NCI-H1436 (cell line): Measurements from ENCODE around the gene STK33.

ENCODE experiments used
- DNase-seq: peaks from one replicate; lab custom pipeline; 2025; lab: John Stamatoyannopoulos, UW

STK33 gene

GRCh38 chr11:8373519-8374432, 220.3 kb downstream of the STK33 start:
- no peak for DNase-seq

- DNase-seq: no peak
Observed at GRCh38 chr11:8372641-8373381, 221.2 kb downstream of the STK33 start.

- DNase-seq: no peak
Observed at GRCh38 chr11:8371516-8371884, 222.5 kb downstream of the STK33 start.

- DNase-seq: no peak
Observed at GRCh38 chr11:8370812-8371515, 223.1 kb downstream of the STK33 start.

- no peak for DNase-seq
Observed at GRCh38 chr11:8369592-8370205, 224.3 kb downstream of the STK33 start.

GRCh38 chr11:8368772-8369171, 225.3 kb downstream of the STK33 start:
- no peak for DNase-seq

- DNase-seq: no peak
Observed at GRCh38 chr11:8368194-8368593, 225.8 kb downstream of the STK33 start.

GRCh38 chr11:8366316-8366715, 227.7 kb downstream of the STK33 start:
- no peak for DNase-seq

GRCh38 chr11:8365216-8365941, 228.6 kb downstream of the STK33 start:
- DNase-seq: no peak

- DNase-seq: no peak
Observed at GRCh38 chr11:8363921-8364320, 230.1 kb downstream of the STK33 start.

- no peak for DNase-seq
Observed at GRCh38 chr11:8362899-8363298, 231.1 kb downstream of the STK33 start.

- DNase-seq: no peak
Observed at GRCh38 chr11:8362491-8362890, 231.5 kb downstream of the STK33 start.

GRCh38 chr11:8361664-8362210, 232.3 kb downstream of the STK33 start:
- no peak for DNase-seq

- DNase-seq: no peak
Observed at GRCh38 chr11:8361206-8361605, 232.8 kb downstream of the STK33 start.

- no peak for DNase-seq
Observed at GRCh38 chr11:8360086-8360828, 233.8 kb downstream of the STK33 start.

- no peak for DNase-seq
Observed at GRCh38 chr11:8359521-8359920, 234.5 kb downstream of the STK33 start.

GRCh38 chr11:8357891-8358566, 236.0 kb downstream of the STK33 start:
- DNase-seq: no peak

GRCh38 chr11:8357505-8357888, 236.5 kb downstream of the STK33 start:
- no peak for DNase-seq

GRCh38 chr11:8356721-8357504, 237.1 kb downstream of the STK33 start:
- DNase-seq: no peak
